ENCODE measurements around the gene PRSS56.

The PRSS56 gene

GRCh38 chr2:232502911-232503808 lies 17.0 kb upstream of the PRSS56 start:
- no peak for DNase-seq

GRCh38 chr2:232503809-232504323 lies 16.3 kb upstream of the PRSS56 start:
- no peak for DNase-seq

GRCh38 chr2:232504438-232504837 lies 15.8 kb upstream of the PRSS56 start:
- DNase-seq = no peak

- no peak for DNase-seq
Observed at GRCh38 chr2:232505856-232506255, 14.3 kb upstream of the PRSS56 start.

- no peak for DNase-seq
Observed at GRCh38 chr2:232506709-232507108, 13.5 kb upstream of the PRSS56 start.

- no peak for DNase-seq
Observed at GRCh38 chr2:232508251-232508650, 11.9 kb upstream of the PRSS56 start.

- DNase-seq = no peak
Observed at GRCh38 chr2:232511336-232511890, 8.8 kb upstream of the PRSS56 start.

GRCh38 chr2:232512602-232513001 lies 7.6 kb upstream of the PRSS56 start:
- DNase-seq = no peak

- no peak for DNase-seq
Observed at GRCh38 chr2:232513353-232513752, 6.8 kb upstream of the PRSS56 start.

GRCh38 chr2:232515639-232516038 lies 4.5 kb upstream of the PRSS56 start:
- DNase-seq = no peak

GRCh38 chr2:232516551-232516950 lies 3.6 kb upstream of the PRSS56 start:
- DNase-seq = no peak

GRCh38 chr2:232518844-232519243 lies 1.3 kb upstream of the PRSS56 start:
- DNase-seq = no peak

GRCh38 chr2:232520489-232520888 lies 301 bp downstream of the PRSS56 start:
- DNase-seq = no peak

- DNase-seq = no peak
Observed at GRCh38 chr2:232521098-232521497, 910 bp downstream of the PRSS56 start.

GRCh38 chr2:232521959-232522622 lies 1.9 kb downstream of the PRSS56 start:
- DNase-seq = no peak

GRCh38 chr2:232522623-232523401 lies 2.6 kb downstream of the PRSS56 start:
- no peak for DNase-seq

GRCh38 chr2:232523402-232523681 lies 3.2 kb downstream of the PRSS56 start:
- no peak for DNase-seq

- DNase-seq = peak; percentile 55
Observed at GRCh38 chr2:232523682-232524597, 3.8 kb downstream of the PRSS56 start.

GRCh38 chr2:232524771-232525170 lies 4.6 kb downstream of the PRSS56 start:
- no peak for DNase-seq

GRCh38 chr2:232525199-232525598 lies 5.0 kb downstream of the PRSS56 start:
- no peak for DNase-seq

GRCh38 chr2:232525791-232526371 lies 5.7 kb downstream of the PRSS56 start, which contains the start of gene CHRND:
CHRND (plus strand) TSS chr2:232526160; CDS start chr2:232526216, 56 bp downstream.
- DNase-seq = no peak
